ENCODE results near the gene MALAT1. TPM values are rescaled to one million over a fixed set of nuclear protein-coding genes. Genes with fewer than 3 reads are reported as not detected.

MALAT1 gene
- total and polyA plus RNA-seq, 2 of the 13 experiments (the other 11 are each of a cell fraction or from before 2014, with no cell fraction given), result 143 to 1,237 TPM

GRCh38 chr11:65498977-65499712, at the start of gene MALAT1 (continued):
- TF ChIP-seq ZBTB26 (CRISPR knock-in tag; IDR thresholded peaks at IDR 0.05; ENCODE audit: borderline replicate concordance) (peak; percentile 96), SRSF4 (IDR thresholded peaks at IDR 0.05; ENCODE audit: low read depth, low read length, poor library complexity, severe bottlenecking) (no peak), GABPB1 (CRISPR knock-in tag; IDR thresholded peaks at IDR 0.05) (peak; percentile 62; the same call in 1 of the 2 replicates), CREB3 (CRISPR knock-in tag; IDR thresholded peaks at IDR 0.05) (no peak), GMEB1 (CRISPR knock-in tag; IDR thresholded peaks at IDR 0.05; ENCODE audit: borderline replicate concordance) (peak; percentile 67), SMC3 (IDR thresholded peaks at IDR 0.05; ENCODE audit: low read length) (no peak), RARA (CRISPR knock-in tag; IDR thresholded peaks at IDR 0.05) (peak; percentile 65), ZHX1 (CRISPR knock-in tag; IDR thresholded peaks at IDR 0.05; ENCODE audit: low read depth) (peak; percentile 77; the same call in 1 of the 2 replicates), ZFP41 (CRISPR knock-in tag; IDR thresholded peaks at IDR 0.05; ENCODE audit: borderline replicate concordance) (no peak), GTF3A (CRISPR knock-in tag; conservative IDR thresholded peaks at IDR 0.05) (no peak), ATF7-NPFF (CRISPR knock-in tag; IDR thresholded peaks at IDR 0.05; ENCODE audit: low read depth) (no peak), ZNF557 (CRISPR knock-in tag; IDR thresholded peaks at IDR 0.05) (no peak), ZNF558 (CRISPR knock-in tag; IDR thresholded peaks at IDR 0.05; ENCODE audit: borderline replicate concordance) (0 out of 2 replicates have a peak, but pooled peaks have one; percentile 63), HNRNPUL1 (IDR thresholded peaks at IDR 0.05; ENCODE audit: low read depth, low read length) (no peak), GLI4 (CRISPR knock-in tag; IDR thresholded peaks at IDR 0.05; ENCODE audit: borderline replicate concordance) (no peak; the same call in 1 of the 2 replicates), FOXO1 (CRISPR knock-in tag; IDR thresholded peaks at IDR 0.05) (peak; percentile 69), ZNF136 (CRISPR knock-in tag; IDR thresholded peaks at IDR 0.05; ENCODE audit: low read depth) (no peak), REL (CRISPR knock-in tag; conservative IDR thresholded peaks at IDR 0.05) (no peak), ZBTB21 (CRISPR knock-in tag; IDR thresholded peaks at IDR 0.05) (peak; percentile 69; the same call in 1 of the 2 replicates), ZSCAN12 (CRISPR knock-in tag; IDR thresholded peaks at IDR 0.05) (no peak), ZNF503 (CRISPR knock-in tag; IDR thresholded peaks at IDR 0.05) (peak; percentile 46)

Measured in HepG2 (cell line).